Stimulated activated CD8-positive, alpha-beta memory T cell treated with anti-CD3 and anti-CD28 coated beads, Interleukin-12 subunit alpha, Interleukin-12 subunit beta, amount 100 ng/mL, for 24 hours (primary cell): ENCODE measurements around the gene PRICKLE4.
"Not testable (repeated sequence)": the region's sequence is repeated elsewhere in the genome, so short reads cannot be mapped to it uniquely, and the experiment has no call there.

Experiments used
- DNase-seq: peaks from one replicate; pipeline ENCODE4 v3.0.0-alpha.2; 2020; ENCODE audit errors: extremely low read depth

PRICKLE4 gene

DNA sequence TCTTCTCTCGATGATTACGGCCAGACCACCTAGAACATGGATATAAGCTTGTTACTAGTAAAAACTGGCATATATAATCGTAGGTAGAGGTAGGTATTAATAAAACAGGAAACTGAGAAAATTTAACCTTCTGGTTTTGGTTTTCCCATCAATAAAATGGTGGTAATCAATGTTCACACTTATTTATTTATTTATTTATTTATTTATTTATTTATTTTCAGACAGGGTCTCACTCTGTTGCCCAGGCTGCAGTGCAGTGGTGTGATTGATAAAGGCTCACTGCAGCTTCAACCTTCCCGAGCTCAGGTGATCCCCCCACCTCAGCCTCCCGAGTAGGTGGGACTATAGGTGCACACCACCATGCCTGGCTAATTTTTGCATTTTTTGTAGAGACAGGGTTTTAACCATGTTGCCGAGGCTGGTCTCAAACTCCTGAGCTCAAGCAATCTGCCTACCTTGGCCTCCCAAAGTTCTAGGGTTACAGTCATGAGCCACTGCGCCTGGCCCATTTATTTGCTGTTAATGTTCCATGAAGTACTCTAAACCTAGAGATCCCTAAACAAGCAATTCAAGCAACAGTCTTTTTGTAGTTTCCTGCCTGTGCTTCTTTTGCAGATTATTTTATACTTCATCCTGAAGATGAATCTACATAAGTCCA lies 18.4 kb downstream of the PRICKLE4 start:
- no peak for DNase-seq

GRCh38 chr6:41799559-41799911 lies 19.0 kb downstream of the PRICKLE4 start:
- no peak for DNase-seq

GRCh38 chr6:41801380-41801779 lies 20.8 kb downstream of the PRICKLE4 start:
- no peak for DNase-seq

GRCh38 chr6:41805830-41806774 lies 25.5 kb downstream of the PRICKLE4 start:
- no peak for DNase-seq

GRCh38 chr6:41811095-41811494 lies 30.5 kb downstream of the PRICKLE4 start:
- DNase-seq: no peak

GRCh38 chr6:41811946-41812345 lies 31.4 kb downstream of the PRICKLE4 start:
- DNase-seq: not testable (repeated sequence)

DNA sequence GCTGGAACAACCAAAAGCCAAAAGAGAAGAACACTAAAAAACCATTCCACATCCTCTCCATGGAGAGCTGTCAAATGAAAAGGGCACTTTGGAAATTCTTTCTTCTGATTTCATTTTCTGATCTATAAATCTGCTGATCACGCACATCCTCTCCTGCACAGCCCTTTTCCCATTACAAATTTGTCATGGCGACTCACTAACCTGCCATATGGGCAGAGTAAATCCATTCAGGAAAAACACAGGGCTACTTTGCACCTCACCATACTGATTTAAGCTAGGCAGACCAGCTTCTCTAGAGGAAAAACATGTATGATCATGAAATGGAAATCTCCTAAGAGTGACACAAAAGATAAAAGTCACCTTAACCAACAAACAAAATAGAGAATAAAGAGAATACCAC lies 32.9 kb downstream of the PRICKLE4 start:
- no peak for DNase-seq

- no peak for DNase-seq
Measured at GRCh38 chr6:41813956-41814355, 33.4 kb downstream of the PRICKLE4 start.

- no peak for DNase-seq
Measured at GRCh38 chr6:41814629-41815028, 34.0 kb downstream of the PRICKLE4 start.

GRCh38 chr6:41815587-41815986 lies 35.0 kb downstream of the PRICKLE4 start:
- DNase-seq: no peak

- DNase-seq: no peak
Measured at GRCh38 chr6:41818271-41819054, 37.9 kb downstream of the PRICKLE4 start.

GRCh38 chr6:41821266-41821665 lies 40.7 kb downstream of the PRICKLE4 start:
- DNase-seq: no peak

DNA sequence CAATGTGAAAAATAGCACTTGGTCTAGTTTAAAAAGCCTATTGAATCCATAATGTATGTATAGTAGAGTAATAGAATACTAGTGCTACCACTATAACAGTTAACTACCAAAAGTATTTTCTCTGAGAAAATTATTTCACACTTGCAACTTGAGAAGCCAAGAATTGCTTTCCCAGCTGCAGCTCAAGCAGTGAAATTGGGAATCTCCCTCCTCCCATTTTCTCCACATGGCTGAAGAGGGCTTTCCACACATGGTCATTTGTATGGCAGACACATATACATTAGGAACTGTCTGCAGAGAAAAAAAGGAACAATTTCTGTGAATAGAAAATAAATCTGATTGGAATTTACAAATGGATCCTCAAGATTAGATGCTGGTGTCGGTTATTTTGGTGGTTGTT lies 41.4 kb downstream of the PRICKLE4 start:
- DNase-seq: no peak

GRCh38 chr6:41823178-41823577 lies 42.6 kb downstream of the PRICKLE4 start:
- DNase-seq: no peak

DNA sequence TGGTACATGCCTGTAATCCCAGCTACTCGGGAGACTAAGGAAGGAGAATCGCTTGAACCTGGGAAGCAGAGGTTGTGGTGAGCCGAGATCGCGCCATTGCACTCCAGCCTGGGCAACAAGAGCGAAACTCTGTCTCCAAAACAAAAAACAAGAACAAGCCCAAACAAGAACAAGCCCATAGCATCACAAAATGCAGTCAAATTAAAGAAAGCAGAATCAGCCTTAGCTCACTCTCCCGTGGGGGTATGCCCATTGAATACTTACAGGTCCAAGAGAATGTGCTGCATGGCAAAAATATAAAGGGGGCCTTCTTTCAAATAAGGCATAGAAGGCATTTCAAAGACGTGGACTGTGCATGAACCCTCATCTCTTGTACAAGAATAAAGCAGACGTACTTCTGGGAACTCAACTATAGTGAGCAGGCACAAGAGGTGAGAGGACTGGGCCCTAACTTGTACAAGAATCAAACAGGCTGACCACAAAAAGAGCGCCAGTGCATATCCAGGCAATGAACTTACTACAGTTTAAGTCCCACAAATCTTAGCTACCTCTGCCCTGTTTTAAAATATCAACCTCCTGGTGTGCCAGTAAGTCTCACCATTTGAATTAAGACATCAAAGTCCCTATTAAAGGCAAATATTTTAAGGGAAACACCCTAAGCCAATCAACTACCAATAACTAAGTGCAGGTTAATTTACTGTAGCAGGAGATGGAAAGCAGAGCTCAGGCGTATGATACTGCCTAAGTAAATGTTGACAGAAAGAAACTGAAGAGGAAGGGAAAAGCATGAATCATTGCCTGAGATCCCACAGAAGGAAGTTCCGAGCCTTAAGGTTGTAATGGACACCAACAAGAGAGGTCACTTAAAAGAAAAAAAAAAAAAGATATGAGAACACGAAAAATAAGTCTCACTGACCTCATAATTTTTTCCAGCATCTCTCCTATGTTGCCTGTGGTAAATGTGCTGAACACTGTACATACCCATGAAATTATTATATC lies 44.3 kb downstream of the PRICKLE4 start:
- no peak for DNase-seq

DNA sequence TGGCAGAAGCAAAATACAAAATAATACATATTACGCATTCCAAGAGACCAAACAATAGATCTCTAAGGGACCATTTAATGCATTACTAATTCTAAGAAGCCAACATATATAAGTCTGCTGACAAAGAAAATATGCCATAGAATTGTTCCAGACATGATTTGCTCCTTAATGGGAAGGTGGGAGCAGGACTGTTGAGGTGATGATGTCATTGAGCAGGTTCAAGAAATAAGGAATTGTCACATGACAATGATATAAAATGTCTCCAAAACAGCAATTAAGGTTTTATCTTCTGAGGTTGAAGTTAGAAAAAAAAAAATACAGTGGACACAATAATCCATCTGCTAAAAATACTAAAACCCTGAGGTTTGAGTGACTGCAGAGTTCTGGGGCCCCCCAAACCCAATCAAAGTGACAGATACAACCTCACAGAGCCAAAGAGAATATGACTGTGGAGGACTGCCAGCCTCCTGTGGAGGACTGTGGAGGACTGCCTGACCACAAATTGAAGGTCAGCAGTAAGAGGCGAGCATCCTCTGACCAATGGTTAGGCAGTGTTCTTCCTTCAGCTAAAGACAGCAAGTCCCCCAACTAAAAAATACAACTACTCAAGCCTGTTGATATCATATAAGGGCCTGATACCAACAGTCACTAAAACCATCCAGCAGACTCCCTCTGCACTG lies 45.9 kb downstream of the PRICKLE4 start:
- DNase-seq: no peak

- DNase-seq: no peak
Measured at GRCh38 chr6:41832263-41832662, 51.7 kb downstream of the PRICKLE4 start.

GRCh38 chr6:41836022-41836659 lies 55.6 kb downstream of the PRICKLE4 start:
- no peak for DNase-seq

- no peak for DNase-seq
Measured at GRCh38 chr6:41836660-41837052, 56.1 kb downstream of the PRICKLE4 start.
